A673 (cell line): ENCODE measurements around the gene MMADHC. TPM values are rescaled to one million over a fixed set of nuclear protein-coding genes. Genes with fewer than 3 reads are reported as not detected.

Experiments used
- BruUV-seq: library from RNA; stranded (reverse); fragments of 400-500 nt; replicated peaks from 2 replicates; lab custom pipeline; 2021; lab: Mats Ljungman, UMichigan
- CTCF ChIA-PET: fragments of 300-600 bp; sonication (Branson Sonifier 250); formaldehyde crosslinking; loops from one replicate; lab custom pipeline; 2022; ENCODE audit warnings: antibody characterized with exemption; lab: Charles Lee
- POLR2A ChIA-PET: fragments of 300-600 bp; sonication (Branson Sonifier 250); formaldehyde crosslinking; loops from one replicate; lab custom pipeline; 2022; ENCODE audit warnings: antibody characterized with exemption; ENCODE audit not compliant: low non-redundant PET; lab: Charles Lee
- DNase-seq: peaks from one replicate; pipeline ENCODE4 v3.0.0-alpha.2; 2015; ENCODE audit warnings: low spot score
- H3K27ac ChIP-seq: fragments of 200-600 bp; sonication (generic); 2 replicates; pipeline ENCODE4 v1.5.1; 2016; ENCODE audit warnings: mixed run types, low read depth, mild to moderate bottlenecking, mixed read lengths, antibody characterized with exemption, low read length; ENCODE audit not compliant: poor library complexity, severe bottlenecking
- H3K27me3 ChIP-seq: fragments of 200-600 bp; sonication (generic); replicated peaks from 2 replicates; pipeline ENCODE4 v1.6.1; 2017; ENCODE audit warnings: mixed run types, low read depth, mild to moderate bottlenecking, mixed read lengths, antibody characterized with exemption, low read length; ENCODE audit not compliant: insufficient read depth, poor library complexity
- H3K36me3 ChIP-seq: fragments of 200-600 bp; sonication (generic); 2 replicates; pipeline ENCODE4 v1.6.1; 2016; ENCODE audit warnings: mixed run types, mild to moderate bottlenecking, mixed read lengths, antibody characterized with exemption, low read length; ENCODE audit not compliant: insufficient read depth, poor library complexity, severe bottlenecking
- H3K4me1 ChIP-seq: fragments of 200-600 bp; sonication (generic); 2 replicates; pipeline ENCODE4 v1.6.1; 2017; ENCODE audit warnings: mixed run types, mild to moderate bottlenecking, mixed read lengths, antibody characterized with exemption, low read length; ENCODE audit not compliant: insufficient read depth, poor library complexity, severe bottlenecking
- H3K4me3 ChIP-seq: fragments of 200-600 bp; sonication (generic); 2 replicates; pipeline ENCODE4 v1.5.1; 2016; ENCODE audit warnings: low read depth, mixed run types, mild to moderate bottlenecking, mixed read lengths, low read length; ENCODE audit not compliant: poor library complexity, severe bottlenecking
- H3K9me3 ChIP-seq: fragments of 200-600 bp; sonication (generic); 2 replicates; pipeline ENCODE4 v1.6.1; 2016; ENCODE audit warnings: mixed run types, low read depth, mild to moderate bottlenecking, mixed read lengths, antibody characterized with exemption, low read length; ENCODE audit not compliant: poor library complexity, severe bottlenecking
- EZH2 ChIP-seq: fragments of 200-600 bp; sonication (generic); IDR thresholded peaks from 2 replicates; pipeline ENCODE4 v1.6.1; 2017; ENCODE audit warnings: borderline replicate concordance, low read depth, mild to moderate bottlenecking, mixed read lengths, antibody characterized with exemption, low read length; ENCODE audit not compliant: poor library complexity, severe bottlenecking
- intact Hi-C: fragments of 100-400 bp; cut with micrococcal nuclease; formaldehyde crosslinking; loops from one replicate; pipeline ENCODE4 v1.10.0; 2022; ENCODE audit not compliant: unreplicated experiment
- total RNA-seq: library from RNA; stranded (reverse); gene quantifications from 2 replicates; pipeline ENCODE4 v1.2.3, GENCODE V29; 2021
- TF ChIP-seq, protein P1 (sequence below): fragments of 300-800, 200-600 bp; sonication (generic); conservative IDR thresholded peaks from 2 replicates; pipeline ENCODE4 v1.5.1; 2017; ENCODE audit warnings: low read depth, mild to moderate bottlenecking, antibody characterized with exemption, low read length, moderate library complexity, mixed read lengths

MMADHC gene
- total RNA-seq, 1 experiment from 2014 or later: 124 TPM

DNA sequence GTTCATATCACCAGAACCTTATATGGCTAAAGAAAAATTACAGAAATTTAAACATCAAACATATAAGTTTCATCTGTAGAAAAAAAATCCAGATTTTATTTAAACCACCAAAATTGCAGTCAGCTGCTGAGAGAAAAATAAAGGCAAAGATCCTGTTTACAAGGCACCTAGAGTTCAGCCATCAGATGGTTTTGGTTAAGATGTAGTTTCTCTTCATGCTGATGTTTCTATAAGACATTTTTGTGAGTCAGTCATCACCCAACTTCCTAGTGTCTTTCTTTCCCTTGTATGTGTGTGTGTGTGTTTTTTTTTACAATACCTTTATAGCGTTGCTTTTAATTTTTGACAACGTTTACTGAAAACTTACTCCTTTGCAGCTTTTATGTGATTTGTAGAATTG, 26.1 kb upstream of the MMADHC start:
- H3K27ac ChIP-seq: no peak overlapping the region
- no peak overlapping the region for H3K4me3 ChIP-seq
- CTCF ChIA-PET: no interaction called here
- DNase-seq: no peak
- no peaks in the 10 kb centered on the region for H3K27me3 ChIP-seq
- no peaks in the 10 kb centered on the region for H3K36me3 ChIP-seq
- H3K9me3 ChIP-seq: no peaks in the 10 kb centered on the region
- H3K4me1 ChIP-seq: no peaks in the 10 kb centered on the region
- TF ChIP-seq, protein P1, sequence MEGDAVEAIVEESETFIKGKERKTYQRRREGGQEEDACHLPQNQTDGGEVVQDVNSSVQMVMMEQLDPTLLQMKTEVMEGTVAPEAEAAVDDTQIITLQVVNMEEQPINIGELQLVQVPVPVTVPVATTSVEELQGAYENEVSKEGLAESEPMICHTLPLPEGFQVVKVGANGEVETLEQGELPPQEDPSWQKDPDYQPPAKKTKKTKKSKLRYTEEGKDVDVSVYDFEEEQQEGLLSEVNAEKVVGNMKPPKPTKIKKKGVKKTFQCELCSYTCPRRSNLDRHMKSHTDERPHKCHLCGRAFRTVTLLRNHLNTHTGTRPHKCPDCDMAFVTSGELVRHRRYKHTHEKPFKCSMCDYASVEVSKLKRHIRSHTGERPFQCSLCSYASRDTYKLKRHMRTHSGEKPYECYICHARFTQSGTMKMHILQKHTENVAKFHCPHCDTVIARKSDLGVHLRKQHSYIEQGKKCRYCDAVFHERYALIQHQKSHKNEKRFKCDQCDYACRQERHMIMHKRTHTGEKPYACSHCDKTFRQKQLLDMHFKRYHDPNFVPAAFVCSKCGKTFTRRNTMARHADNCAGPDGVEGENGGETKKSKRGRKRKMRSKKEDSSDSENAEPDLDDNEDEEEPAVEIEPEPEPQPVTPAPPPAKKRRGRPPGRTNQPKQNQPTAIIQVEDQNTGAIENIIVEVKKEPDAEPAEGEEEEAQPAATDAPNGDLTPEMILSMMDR: no peak
- no peak for TF ChIP-seq EZH2
- POLR2A ChIA-PET: no interaction called here
- BruUV-seq: no TSS peak
- intact Hi-C loops: no loop called here

DNA sequence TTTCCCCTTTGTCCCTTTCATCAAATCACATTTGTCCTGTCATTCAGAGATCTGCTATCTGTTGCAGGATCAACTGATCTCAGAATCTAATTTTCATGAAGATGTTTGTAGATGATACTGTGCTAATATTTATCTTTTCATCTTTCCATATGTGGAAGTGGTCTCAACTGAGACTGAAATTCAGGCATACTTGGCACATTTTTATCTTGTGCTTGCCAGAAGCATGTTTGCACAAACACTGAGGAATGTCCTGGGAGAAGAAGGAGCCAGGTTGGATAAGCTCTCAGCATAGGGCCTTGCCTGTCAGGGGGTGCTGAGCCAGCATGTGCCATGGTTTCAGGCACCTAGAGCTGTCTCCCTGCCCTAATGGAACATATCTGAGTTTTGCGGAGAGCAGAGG, 24.5 kb upstream of the MMADHC start:
- intact Hi-C loops: no loop called here

DNA sequence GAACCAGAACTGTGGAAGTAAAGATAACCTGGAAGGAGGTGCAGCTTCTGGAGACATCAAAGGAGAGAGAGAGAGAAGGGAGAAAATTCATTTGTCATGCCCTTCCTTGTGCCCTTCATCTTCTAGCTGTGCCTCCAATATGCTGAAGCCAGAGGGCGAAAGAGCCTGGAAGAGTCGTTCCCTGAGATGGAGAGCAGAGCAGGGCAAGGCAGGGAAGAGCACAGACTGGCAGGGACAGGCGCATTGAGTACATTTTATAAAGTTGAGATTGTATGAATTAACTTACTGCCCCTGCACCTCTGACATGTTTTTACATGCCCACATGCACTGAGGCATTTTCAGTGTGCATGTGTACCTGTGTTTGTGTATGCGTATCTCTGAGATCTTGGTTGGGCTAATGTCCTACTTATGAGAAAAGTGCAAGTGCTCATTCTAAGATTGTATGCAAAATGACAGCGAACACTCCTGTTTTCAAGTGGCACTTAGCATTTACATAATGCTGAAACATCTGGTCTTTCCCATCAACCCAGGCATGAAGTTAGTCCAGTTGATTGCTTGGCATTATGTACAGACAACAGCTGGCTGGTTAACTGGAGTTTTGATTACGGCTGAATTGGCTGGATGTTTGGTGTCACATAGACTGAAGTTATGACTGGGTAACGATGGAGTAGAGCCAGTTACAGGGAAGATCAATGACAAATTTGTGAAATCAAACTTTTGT, 23.7 kb upstream of the MMADHC start:
- H3K9me3 ChIP-seq: no peaks in the 10 kb centered on the region
- no peak for DNase-seq
- TF ChIP-seq EZH2: no peak
- TF ChIP-seq, protein P1: 0 out of 2 replicates have a peak, but pooled peaks have one; percentile 15
- H3K4me3 ChIP-seq: no peak overlapping the region
- H3K36me3 ChIP-seq: no peaks in the 10 kb centered on the region
- no peaks in the 10 kb centered on the region for H3K4me1 ChIP-seq
- H3K27me3 ChIP-seq: no peaks in the 10 kb centered on the region
- ChIA-PET CTCF (no interaction called here), POLR2A (no interaction called here)
- no TSS peak for BruUV-seq
- H3K27ac ChIP-seq: no peak overlapping the region
- intact Hi-C loops: no loop called here

More for the DNA sequence above, 24.5 kb upstream of the MMADHC start:
- H3K27me3 ChIP-seq: no peaks in the 10 kb centered on the region
- no peak overlapping the region for H3K4me3 ChIP-seq
- no peak overlapping the region for H3K27ac ChIP-seq
- POLR2A ChIA-PET: no interaction called here
- CTCF ChIA-PET: no interaction called here
- no peaks in the 10 kb centered on the region for H3K36me3 ChIP-seq
- no peak for DNase-seq
- no peaks in the 10 kb centered on the region for H3K4me1 ChIP-seq
- TF ChIP-seq, protein P1: no peak
- no peak for TF ChIP-seq EZH2
- no peaks in the 10 kb centered on the region for H3K9me3 ChIP-seq
- no TSS peak for BruUV-seq
